Activated T-cell treated with anti-CD3 and anti-CD28 coated beads for 48 hours (primary cell): ENCODE measurements around the gene MAST2.

Experiments used
- DNase-seq: peaks from one replicate; pipeline ENCODE4 v3.0.0-alpha.2; 2020; ENCODE audit warnings: low read depth

Gene MAST2

GRCh38 chr1:45982359-45982758 is 178.9 kb downstream of the MAST2 start:
- no peak for DNase-seq

DNA sequence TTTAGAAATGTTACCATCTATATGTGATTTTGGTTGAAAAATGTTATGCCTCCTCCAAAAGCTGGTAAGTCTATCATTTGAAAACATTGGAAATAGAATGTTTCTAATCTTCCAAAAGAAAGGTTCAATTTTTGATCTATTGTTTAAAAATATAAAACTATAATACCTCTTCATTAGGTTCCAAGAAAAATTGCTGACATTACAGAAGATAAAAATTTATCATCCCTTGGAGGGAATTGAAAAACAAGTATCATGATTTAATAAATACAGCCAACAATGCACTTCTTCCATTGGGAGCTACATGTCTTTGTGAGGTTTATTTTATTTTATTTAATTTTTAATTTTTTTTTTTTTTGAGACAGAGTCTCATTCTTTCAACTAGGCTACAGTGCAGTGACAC is 180.6 kb downstream of the MAST2 start:
- DNase-seq = no peak

GRCh38 chr1:45987204-45987603 is 183.8 kb downstream of the MAST2 start:
- DNase-seq = no peak

- DNase-seq = no peak
Observed at GRCh38 chr1:45989249-45989648, 185.8 kb downstream of the MAST2 start.

DNA sequence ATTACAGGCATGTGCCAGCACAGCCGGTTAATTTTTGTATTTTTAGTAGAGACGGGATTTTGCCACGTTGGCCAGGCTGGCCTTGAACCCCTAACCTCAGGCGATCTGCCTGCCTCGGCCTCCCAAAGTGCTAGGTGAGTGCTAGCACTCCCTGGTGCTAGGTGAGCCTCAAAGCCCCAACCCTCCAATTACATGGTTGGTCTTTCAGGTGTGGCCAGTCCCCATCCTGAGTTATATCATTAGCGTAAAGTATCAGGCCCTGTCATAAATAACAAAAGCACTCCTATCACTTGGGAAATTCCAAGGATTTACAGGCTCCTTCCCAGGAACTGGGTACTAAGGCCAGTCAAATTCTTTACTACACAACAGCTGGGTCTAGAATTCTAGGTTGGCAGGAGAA is 191.0 kb downstream of the MAST2 start:
- no peak for DNase-seq

DNA sequence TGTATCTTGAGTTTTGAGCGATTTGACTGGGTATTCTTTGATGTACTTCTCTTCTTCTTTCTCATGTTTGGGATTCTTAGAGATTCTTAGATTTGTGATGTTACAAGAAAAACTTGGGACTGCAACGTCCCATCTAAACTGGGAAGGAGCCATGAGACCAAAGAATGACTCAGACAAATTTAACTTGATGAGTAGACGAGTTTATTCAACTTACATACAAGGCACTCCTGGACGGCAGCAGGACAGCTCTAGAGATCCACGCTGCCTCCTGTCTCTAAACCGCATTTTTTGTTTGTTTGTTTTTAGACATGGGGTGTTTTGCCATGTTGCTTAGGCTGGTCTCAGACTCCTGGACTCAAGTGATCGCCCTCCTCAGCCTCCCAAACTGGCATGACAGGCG is 191.9 kb downstream of the MAST2 start:
- no peak for DNase-seq

- DNase-seq = no peak
Observed at GRCh38 chr1:45998020-45998617, 194.7 kb downstream of the MAST2 start.

- DNase-seq = no peak
Observed at GRCh38 chr1:45999507-45999906, 196.1 kb downstream of the MAST2 start.

- no peak for DNase-seq
Observed at GRCh38 chr1:46001081-46001785, 197.8 kb downstream of the MAST2 start.

DNA sequence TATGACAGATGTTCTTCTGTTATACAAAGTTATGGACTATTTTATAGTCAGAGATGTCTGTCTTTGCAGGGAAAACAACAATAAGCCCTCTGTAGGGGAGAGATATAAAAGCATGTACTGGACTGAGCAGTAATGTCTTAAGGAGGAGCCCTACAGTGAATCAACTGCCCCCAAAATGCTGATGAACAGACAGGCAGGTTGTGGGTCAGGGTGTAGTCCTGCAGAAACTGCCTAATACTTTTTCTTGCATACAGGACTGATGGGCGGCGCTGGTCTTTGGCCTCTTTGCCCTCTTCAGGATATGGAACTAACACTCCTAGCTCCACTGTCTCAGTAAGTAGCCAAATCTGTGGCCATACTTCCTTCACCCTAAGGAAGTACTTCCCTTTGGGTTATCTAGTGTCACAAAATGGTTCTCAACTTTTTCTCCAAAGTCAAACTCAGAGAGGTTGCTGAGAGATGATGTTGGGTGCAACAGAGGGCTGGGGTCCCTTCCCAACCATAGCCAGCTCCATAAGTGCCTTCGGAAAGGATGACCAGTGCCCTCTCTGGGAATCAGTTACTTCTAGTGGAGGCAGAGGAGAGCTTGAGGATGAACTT is 199.2 kb downstream of the MAST2 start:
- no peak for DNase-seq

GRCh38 chr1:46003315-46003714 is 199.9 kb downstream of the MAST2 start:
- no peak for DNase-seq

GRCh38 chr1:46004492-46004891 is 201.1 kb downstream of the MAST2 start:
- no peak for DNase-seq

DNA sequence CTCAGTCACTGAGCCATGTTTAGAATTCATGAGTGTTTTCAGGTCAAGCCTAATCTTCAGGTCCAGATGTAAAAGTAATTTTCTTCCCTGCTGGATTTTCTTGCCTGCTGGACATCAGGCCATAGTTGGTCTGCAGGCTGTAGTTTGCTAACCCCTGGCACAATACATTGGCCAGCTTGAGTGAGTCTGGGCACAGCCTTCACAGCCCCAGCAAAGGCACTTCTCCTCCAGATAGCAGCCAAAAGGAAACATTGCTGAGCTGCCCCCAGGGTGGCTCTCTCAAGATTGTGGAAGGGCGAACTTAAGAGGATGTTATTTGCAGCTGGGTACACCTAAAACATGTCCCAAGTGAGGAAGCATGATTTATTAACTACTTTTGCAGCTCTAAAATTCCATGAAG is 202.2 kb downstream of the MAST2 start:
- DNase-seq = no peak

DNA sequence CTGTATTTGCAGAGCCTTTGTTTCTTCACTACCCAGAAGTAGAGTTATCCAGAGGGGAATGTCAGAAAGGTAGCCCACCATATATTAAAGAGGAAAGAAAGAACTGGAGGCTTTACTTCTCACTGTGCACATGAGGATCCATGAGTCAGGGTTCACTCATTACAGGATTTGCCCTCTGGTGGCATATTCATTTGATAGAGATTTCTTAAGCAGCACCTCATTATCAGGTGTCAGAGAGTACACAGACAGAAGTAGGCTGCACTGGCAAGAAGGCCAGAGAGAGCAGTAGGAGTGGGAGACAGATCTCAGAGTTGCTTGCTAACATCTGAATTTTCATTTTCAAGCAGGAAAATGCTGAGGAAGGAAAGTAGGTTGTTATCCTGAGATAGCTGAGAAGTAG is 205.2 kb downstream of the MAST2 start:
- DNase-seq = no peak

- no peak for DNase-seq
Observed at GRCh38 chr1:46010611-46011010, 207.2 kb downstream of the MAST2 start.

DNA sequence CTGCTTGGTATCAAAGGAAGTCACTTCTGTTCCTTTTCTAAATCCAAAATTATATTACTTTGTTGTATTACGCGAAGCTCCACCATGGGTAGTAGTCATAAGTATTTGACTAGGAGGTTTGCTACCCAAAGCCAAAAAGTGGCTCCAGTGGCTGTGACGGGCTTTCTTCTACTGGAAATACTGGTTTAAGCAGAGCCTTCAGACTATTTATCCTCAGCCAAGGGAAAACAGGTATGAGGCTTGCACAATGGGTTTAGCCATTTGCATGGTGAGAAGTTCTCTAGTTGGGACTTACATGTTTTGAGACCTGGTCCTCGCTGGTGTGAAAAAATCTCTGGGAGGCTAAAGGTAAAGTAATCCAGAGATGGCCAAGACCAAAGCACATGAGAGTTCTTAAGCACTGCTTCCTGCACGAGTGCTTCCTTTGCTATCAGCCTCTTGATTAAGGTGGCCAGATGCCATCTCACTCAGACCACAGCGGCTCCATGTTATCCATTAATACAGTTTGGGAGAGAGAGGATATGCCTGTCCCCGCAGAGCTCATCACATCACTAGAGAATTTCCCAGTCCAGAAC is 207.8 kb downstream of the MAST2 start:
- no peak for DNase-seq

GRCh38 chr1:46012236-46012635 is 208.8 kb downstream of the MAST2 start:
- no peak for DNase-seq

DNA sequence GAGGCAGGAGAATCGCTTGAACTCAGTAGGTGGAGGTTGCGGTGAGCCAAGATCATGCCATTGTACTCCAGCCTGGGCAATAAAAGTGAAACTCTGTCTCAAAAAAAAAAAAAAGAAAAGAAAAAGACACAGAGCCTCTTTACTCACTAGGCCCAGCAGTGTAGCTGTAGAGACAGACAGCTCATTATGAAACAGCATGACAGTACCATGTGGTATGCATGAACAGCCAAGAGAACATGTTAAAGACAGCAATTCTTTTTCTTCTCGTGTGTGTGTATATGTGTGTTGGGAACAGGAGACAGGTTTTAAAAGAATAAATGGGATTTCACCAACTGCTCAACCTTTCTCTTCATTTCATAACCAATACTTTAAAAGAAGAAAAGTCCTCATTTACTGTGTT is 210.2 kb downstream of the MAST2 start:
- DNase-seq = no peak

GRCh38 chr1:46017876-46018503 is 214.6 kb downstream of the MAST2 start:
- no peak for DNase-seq

- no peak for DNase-seq
Observed at GRCh38 chr1:46019348-46019747, 215.9 kb downstream of the MAST2 start.

DNA sequence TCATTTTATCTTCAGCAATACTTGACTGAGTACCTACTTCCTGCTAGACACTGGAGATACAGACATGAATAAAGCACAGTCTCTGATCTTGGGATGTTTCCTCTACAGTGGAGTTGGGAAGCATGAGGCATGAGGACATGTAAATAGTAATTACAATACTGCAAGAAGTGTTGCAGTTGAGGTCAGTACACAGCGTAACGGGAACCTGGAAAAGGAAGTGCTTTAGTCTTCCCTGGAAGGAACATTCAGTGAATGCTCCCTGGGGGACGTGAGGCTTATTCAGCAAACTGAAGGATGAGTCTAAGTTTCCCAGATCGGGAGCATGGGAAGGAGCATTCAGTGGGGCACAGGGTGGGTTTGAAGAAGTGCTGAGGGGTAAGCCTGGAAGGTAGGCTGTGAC is 216.6 kb downstream of the MAST2 start:
- no peak for DNase-seq

GRCh38 chr1:46021046-46021996 is 217.9 kb downstream of the MAST2 start:
- DNase-seq = no peak
